GM19452 (cell line): Measurements from ENCODE around the gene TRIM67.
A peak's percentile ranks its signal among the peaks of the same experiment; 100 is the strongest.

Experiments used
- ATAC-seq: cut with Tn5 transposase; IDR thresholded peaks from one replicate; pipeline ENCODE4 v1.9.1; 2021; ENCODE audit not compliant: unreplicated experiment

Gene TRIM67

GRCh38 chr1:231232870-231233734 is 71.2 kb downstream of the TRIM67 start:
- peak; percentile 77 for ATAC-seq

GRCh38 chr1:231233735-231234417 is 72.0 kb downstream of the TRIM67 start:
- ATAC-seq = no peak

GRCh38 chr1:231234506-231234905 is 72.6 kb downstream of the TRIM67 start:
- no peak for ATAC-seq

GRCh38 chr1:231235526-231236207 is 73.8 kb downstream of the TRIM67 start:
- ATAC-seq = no peak

DNA sequence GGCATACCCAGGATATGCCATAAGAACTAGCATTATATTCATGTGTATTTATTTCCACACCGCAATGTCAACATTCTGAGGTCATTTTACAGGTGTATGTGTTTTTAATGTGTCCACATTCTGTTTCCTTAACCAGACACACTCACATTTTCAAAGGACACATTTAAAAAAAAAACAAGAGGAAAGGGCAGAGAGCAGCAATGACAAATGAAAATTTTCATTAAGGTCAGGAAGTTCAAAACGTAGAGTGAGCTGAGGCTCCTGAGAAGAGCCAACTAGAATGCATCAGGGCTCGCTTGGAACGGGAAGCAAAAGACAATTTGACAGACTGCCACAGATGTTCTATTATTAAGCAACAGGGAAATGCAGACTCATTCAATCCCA is 74.3 kb downstream of the TRIM67 start:
- ATAC-seq = no peak

DNA sequence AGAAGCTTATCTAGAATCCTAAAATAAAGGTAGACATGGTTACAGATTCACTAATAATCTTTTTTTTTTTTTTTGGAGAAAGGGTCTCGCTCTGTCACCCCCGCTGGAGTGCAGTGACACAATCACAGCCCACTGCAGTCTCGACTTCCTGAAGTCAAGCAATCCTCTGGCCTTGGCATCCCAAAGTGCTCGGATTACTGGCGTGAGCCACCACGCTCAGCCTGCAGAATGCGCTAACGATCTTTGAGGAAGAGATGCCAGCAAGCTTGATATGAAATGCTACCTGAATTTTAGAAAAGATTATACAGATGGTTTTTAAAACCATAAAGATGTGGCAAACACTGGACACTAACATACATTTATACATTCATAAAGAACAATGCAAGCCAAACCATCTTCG is 75.1 kb downstream of the TRIM67 start:
- ATAC-seq = no peak

DNA sequence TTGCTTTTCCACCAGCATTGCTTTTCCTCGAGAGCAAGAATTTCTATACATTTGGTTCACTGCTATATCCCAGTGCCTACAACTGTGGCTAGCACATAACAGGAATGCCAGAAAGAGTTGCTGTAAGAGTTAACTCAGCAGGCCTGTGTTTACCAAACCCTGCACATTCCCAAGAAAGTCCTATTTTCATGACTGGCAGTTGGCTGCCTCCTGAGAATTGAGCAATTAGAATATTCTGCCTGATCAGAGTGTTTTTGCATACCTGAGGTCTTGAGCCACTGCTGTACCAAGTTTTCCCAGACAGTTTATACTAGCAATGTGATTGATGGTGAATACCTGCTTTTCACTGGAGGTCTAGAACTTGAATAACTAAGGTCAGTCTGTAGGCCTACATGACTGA is 76.4 kb downstream of the TRIM67 start:
- no peak for ATAC-seq

DNA sequence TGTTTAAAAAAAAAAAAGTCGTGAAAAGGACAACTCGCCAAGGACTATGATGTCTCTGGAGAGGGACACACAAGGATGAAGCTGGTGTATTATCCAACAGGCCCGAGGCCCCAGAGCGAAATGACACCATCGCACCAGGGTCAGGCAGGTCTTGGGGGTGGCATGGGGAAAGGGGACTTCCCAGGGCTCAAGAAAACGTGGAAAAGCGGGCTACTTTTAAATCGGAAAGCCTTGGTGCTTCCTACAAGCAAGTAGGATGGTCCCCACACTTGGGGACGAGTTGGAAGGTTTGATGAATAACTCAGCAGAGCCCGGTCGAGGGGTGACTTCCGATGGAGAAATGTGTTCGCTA is 78.6 kb downstream of the TRIM67 start:
- no peak for ATAC-seq

DNA sequence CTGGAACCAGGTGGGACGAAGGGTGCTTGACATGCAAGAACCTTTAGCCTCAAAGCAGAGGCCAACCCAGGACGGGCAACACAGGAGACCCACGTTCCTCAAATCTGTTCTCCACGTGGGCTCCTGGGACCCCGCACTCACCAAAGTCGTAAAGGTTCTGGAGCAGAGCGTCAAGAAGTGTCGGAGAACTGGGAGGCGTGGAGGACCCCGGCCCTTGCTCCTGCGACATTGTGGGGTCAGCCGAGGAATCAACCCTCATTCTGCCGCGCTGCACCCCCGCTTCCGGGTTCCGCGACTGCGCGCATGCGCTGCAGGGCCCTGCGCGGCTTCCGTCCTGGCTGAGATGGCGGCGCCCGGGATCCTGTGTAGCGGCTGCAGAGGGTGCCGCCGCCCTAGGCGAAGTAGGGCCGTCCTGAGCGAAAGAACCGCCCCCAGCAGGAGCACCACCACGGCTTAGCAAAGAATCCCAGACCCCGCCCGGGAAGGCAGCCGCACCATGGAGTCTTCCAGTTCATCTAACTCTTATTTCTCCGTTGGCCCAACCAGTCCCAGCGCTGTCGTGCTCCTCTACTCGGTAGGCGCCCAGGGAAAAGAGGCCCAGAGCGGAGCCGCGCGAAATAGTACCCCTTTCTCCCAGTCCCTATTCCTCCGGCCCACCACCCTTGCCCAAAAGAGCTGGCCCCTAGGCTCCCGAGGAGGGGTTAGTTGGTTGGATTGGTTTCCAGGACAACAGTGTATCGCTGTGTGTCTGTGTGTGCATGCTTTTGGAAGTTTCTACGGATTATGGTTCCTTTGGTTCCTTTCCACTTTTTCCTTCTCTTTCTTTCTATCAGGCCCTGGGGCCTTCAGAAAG is 79.3 kb downstream of the TRIM67 start, which contains the start of gene GNPAT:
Gene GNPAT, plus strand, starts transcription at position 330 of the 853 bp plus-strand sequence. Its CDS starts 167 bp downstream, at position 497.
- peak; percentile 93 for ATAC-seq

DNA sequence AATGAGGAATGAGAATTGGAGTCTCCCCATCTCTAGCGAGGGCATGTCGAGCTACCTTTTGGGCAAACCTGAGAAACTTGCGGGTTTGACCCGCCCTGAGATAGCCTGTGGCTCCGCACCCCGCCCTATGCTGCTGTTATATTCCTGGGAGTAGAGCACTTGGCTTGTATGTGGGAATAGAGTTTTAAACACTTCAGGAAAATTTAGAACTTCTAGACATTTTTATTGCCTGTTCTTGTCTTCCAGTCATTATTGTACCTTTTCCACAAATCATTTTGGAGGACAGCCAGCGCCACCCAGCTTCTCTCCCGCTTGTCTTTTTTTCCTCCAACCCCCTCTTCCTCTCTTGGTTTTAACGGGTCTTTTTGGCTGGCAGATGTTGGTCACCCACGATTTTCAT is 79.9 kb downstream of the TRIM67 start:
- peak; percentile 27 for ATAC-seq

- ATAC-seq = no peak
Observed at GRCh38 chr1:231242516-231243198, 80.8 kb downstream of the TRIM67 start.

DNA sequence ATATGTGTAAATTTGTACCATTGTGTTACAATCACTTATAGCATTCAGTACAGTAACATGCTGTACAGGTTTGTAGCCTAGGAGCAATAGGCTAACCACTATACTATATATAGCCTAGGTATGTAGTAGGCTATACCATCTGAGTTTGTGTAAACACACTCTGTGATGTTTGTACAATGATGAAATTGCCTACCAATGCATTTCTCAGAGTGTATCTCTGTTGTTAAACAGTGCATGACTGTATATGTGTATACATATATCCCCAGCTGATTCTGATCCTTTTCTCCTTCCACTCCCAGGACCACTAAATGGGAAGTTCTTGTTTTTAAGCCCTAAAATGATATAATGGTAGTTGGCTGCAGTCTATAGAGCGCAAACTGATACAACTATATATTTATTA is 86.9 kb downstream of the TRIM67 start:
- no peak for ATAC-seq

DNA sequence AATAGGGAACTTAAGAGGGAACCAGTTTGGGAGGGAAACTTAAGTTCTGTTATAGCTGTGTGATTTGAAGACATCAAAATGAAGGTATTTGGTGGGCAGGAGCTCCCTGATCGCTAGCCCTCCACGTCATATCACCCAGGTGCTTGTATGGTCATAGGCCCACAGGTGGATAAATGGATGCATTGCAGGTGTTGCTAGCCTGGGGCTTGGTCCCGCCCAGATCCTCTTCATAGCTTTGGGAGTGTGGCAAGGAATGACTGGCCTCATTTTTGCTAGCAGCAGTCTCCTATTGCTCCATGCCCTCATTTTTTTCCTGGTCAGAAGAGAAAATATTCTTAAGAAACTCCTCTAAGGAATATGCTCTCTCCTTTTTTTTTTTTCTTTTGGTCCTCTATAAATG is 90.5 kb downstream of the TRIM67 start:
- no peak for ATAC-seq

DNA sequence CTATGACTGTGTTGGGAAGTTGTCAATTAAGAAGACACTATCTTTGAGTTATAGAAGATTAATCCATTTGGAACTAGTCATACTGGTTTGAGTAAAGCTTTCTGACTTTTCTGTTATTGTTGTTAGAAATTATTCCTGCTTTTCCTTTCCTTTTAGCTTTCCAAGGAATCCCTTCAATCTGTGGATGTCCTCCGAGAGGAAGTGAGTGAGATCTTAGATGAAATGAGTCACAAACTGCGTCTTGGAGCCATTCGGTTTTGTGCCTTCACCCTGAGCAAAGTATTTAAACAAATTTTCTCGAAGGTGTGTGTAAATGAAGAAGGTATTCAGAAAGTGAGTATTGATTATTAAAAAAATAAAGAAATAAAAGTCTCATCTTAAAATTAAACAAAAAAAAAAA is 98.5 kb downstream of the TRIM67 start:
- no peak for ATAC-seq

GRCh38 chr1:231264642-231265041 is 102.8 kb downstream of the TRIM67 start:
- no peak for ATAC-seq

DNA sequence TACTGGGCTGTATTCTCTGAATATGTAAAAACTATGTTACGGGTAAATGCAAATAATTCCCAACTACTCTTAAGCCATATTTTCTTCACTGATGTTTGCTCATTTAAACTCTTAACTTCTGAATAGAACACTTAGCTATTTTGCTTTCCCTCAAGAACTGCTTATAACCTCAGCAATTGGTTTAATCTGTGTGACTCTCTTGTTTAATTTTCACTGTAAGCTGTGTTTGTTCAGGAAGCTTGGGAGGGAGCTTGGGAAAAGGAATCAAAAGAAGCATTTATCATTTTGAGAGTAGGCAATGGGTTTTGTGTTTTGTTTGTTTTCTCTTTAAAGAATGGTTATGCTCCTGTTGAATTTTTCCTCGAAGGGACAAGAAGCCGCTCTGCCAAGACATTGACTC is 103.5 kb downstream of the TRIM67 start:
- no peak for ATAC-seq

DNA sequence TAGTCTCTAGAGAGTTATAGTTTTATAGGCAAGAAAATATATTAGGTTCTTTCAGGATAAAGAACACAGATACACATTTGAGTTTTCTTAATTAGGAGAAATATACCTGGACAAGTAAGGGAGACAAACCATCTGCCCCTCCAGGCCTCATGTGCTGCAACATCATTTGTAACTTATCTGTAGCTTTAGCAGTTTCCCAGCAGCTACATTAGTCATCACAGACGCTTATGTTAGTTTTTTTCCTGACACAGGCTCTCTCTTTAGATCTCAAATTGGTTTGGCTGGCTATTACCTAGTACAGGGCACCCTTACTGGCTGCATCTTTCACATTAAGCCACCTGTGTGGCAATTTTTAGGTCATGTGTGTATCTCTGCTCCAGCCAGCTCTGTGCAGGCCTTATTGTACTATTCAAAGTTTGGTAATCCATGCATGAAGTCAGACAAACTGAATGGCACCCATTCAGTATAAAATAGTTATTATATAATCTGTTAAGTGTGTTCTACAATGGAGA is 105.0 kb downstream of the TRIM67 start:
- no peak for ATAC-seq
